Muscle of leg (tissue), 16 donors: Measurements from ENCODE around the gene ADH1B. TPM values are rescaled to one million over a fixed set of nuclear protein-coding genes. Genes with fewer than 3 reads are reported as not detected.
"Not testable (repeated sequence)": the region's sequence is repeated elsewhere in the genome, so short reads cannot be mapped to it uniquely, and the experiment has no call there.

Experiments used
- DNase-seq: peaks from one replicate; pipeline ENCODE4 v3.0.0; 2013
- H3K27ac ChIP-seq: one replicate; pipeline ENCODE4 v1.5.1; 2013; ENCODE audit warnings: mild to moderate bottlenecking, low read length, control low read depth
- H3K27me3 ChIP-seq: one replicate; pipeline ENCODE4 v1.6.1; 2013; ENCODE audit warnings: low read length; ENCODE audit not compliant: control insufficient read depth, insufficient read depth
- H3K36me3 ChIP-seq: one replicate; pipeline ENCODE4 v1.6.1; 2013; ENCODE audit warnings: low read length; ENCODE audit not compliant: control insufficient read depth, insufficient read depth
- H3K4me1 ChIP-seq: one replicate; pipeline ENCODE4 v1.6.1; 2013; ENCODE audit warnings: low read length; ENCODE audit not compliant: control insufficient read depth, insufficient read depth
- H3K4me3 ChIP-seq: one replicate; pipeline ENCODE4 v1.5.1; 2013; ENCODE audit warnings: low read length, control low read depth
- H3K9me3 ChIP-seq: replicated peaks from 2 replicates; pipeline ENCODE4 v1.6.1; 2013; ENCODE audit warnings: low read depth, low read length; ENCODE audit not compliant: control insufficient read depth
- WGBS: methylation state at CpG from one replicate; pipeline ENCODE4 v1.1.5; 2013; ENCODE audit warnings: missing lambda C conversion rate; ENCODE audit not compliant: insufficient coverage; 5-methylcytosine and 5-hydroxymethylcytosine counted together
- long read RNA-seq, 11 donors: transcript quantifications; one replicate each; lab custom pipeline, GENCODE V29; 2026
- polyA plus RNA-seq, 8 donors: library from polyadenylated mRNA; unstranded; fragments of 120-200 nt; gene quantifications; one replicate each; pipeline versions ENCODE4 v1.2.1 to v1.2.3, GENCODE V29; 2013; ENCODE audit warnings: inconsistent platforms in 1 of 8, low replicate concordance in 1 of 8; ENCODE audit not compliant: insufficient read length in 8 of 8, insufficient read depth in 1 of 8
- total RNA-seq: library from RNA; stranded (reverse); fragments of 120-200 nt; gene quantifications from one replicate; pipeline ENCODE4 v1.2.4, GENCODE V29; 2013

ADH1B gene
- 6.3 TPM for total RNA-seq
- 10 to 100 TPM in 2 of 8 donors, 1 to 10 TPM in 6; 3.6 to 32.4 (median 5.3) TPM for polyA plus RNA-seq
- long read RNA-seq, donor 1, full-length matches to known transcripts = 2 of 2 reads
- long read RNA-seq, donor 1, partial matches to known transcripts = 0 of 2 reads
- long read RNA-seq, donor 1, other reads (novel, unspliced or antisense) = 0 of 2 reads
- long read RNA-seq, donor 2, full-length matches to known transcripts = 1 of 1 reads
- long read RNA-seq, donor 2, partial matches to known transcripts = 0 of 1 reads
- long read RNA-seq, donor 2, other reads (novel, unspliced or antisense) = 0 of 1 reads
- long read RNA-seq, donor 3, full-length matches to known transcripts = 4 of 4 reads
- long read RNA-seq, donor 3, partial matches to known transcripts = 0 of 4 reads
- long read RNA-seq, donor 3, other reads (novel, unspliced or antisense) = 0 of 4 reads
- long read RNA-seq, donor 4, full-length matches to known transcripts = 4 of 4 reads
- long read RNA-seq, donor 4, partial matches to known transcripts = 0 of 4 reads
- long read RNA-seq, donor 4, other reads (novel, unspliced or antisense) = 0 of 4 reads
- long read RNA-seq, donor 5 = 0 reads
- long read RNA-seq, donor 6, full-length matches to known transcripts = 2 of 2 reads
- long read RNA-seq, donor 6, partial matches to known transcripts = 0 of 2 reads
- long read RNA-seq, donor 6, other reads (novel, unspliced or antisense) = 0 of 2 reads
- long read RNA-seq, donor 7 = 0 reads
- long read RNA-seq, donor 8, full-length matches to known transcripts = 6 of 6 reads
- long read RNA-seq, donor 8, partial matches to known transcripts = 0 of 6 reads
- long read RNA-seq, donor 8, other reads (novel, unspliced or antisense) = 0 of 6 reads
- long read RNA-seq, donor 9 = 0 reads
- long read RNA-seq, donor 10, full-length matches to known transcripts = 8 of 14 reads
- long read RNA-seq, donor 10, partial matches to known transcripts = 6 of 14 reads
- long read RNA-seq, donor 10, other reads (novel, unspliced or antisense) = 0 of 14 reads
- long read RNA-seq, donor 11, partial matches to known transcripts = 0 of 1 reads
- long read RNA-seq, donor 11, other reads (novel, unspliced or antisense) = 0 of 1 reads

GRCh38 chr4:99321241-99322191, at the start of gene ADH1B:
Gene ADH1B (minus strand): TSS chr4:99321401. CDS start chr4:99321331, 70 bp downstream.
- Histone ChIP-seq H3K4me1 (peaks cover 4% of the 10 kb centered on the region), H3K27ac (no peak within 1 kb of the TSS), H3K36me3 (no peaks in the 10 kb centered on the region), H3K4me3 (no peak within 1 kb of the TSS), H3K9me3 (peaks cover 2% of the 10 kb centered on the region), H3K27me3 (no peaks in the 10 kb centered on the region)
- DNase-seq = peak; percentile 12
- WGBS = 29% methylated on average over 1 of the region's 8 CpGs

GRCh38 chr4:99367817-99368216, 46.6 kb upstream of the ADH1B start:
- not testable (repeated sequence) for H3K4me3 ChIP-seq, H3K4me1 ChIP-seq, H3K36me3 ChIP-seq, H3K27me3 ChIP-seq, DNase-seq, H3K9me3 ChIP-seq, H3K27ac ChIP-seq
- WGBS = no CpG with 5 or more reads among the region's 2 CpGs

- WGBS = no CpG with 5 or more reads among the region's 1 CpG
- Histone ChIP-seq H3K27ac (no peak overlapping the region), H3K27me3 (no peaks in the 10 kb centered on the region), H3K9me3 (peaks cover under 1% of the 10 kb centered on the region), H3K4me1 (no peaks in the 10 kb centered on the region), H3K4me3 (no peak overlapping the region), H3K36me3 (no peaks in the 10 kb centered on the region)
- DNase-seq = no peak
These were observed 45.3 kb upstream of the ADH1B start for GRCh38 chr4:99366491-99366890.

DNA sequence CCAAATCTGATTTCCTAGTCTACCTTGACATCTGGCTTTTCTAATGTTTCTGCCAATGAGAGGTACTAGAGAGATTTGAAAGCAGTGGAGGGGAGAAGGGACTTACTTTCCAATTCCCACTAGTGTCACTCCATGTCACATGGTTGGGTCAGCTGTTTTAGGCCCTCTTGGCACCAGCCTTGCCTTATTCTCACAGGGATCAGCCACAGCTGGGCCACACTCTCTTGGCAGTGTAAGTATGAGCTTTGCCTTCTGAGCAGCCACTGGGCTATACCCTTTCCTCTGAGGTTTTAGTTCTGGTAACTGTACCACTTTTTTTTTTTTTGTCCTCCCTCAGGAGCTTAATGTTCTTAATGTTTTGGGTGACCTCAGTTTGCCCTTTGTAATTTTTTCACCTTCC, 41.6 kb upstream of the ADH1B start:
- DNase-seq = peak; percentile 33
- no peaks in the 10 kb centered on the region for H3K27me3 ChIP-seq
- H3K4me1 ChIP-seq = no peaks in the 10 kb centered on the region
- no peaks in the 10 kb centered on the region for H3K36me3 ChIP-seq
- no peaks in the 10 kb centered on the region for H3K9me3 ChIP-seq
- no peak overlapping the region for H3K4me3 ChIP-seq
- H3K27ac ChIP-seq = no peak overlapping the region

DNA sequence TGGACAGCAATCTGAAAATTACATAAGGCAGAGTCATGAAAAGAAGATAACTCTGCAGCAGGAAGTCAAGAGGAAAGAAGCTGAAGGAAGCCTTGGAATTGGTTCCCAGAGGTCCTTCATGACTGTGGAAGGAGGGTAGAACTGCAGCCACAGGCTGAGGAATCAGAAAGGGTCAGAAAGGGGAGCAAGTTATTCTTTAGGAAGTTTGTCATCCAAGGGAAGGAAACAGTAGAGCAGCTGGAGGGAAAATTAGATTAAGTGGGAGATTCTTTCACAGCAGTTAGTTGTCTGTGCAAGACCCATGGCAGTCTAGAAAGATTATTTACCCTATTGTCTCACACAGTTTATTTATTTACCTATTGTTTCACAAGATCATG, 40.7 kb upstream of the ADH1B start:
- peak; percentile 46 for DNase-seq
- no peaks in the 10 kb centered on the region for H3K36me3 ChIP-seq
- no peaks in the 10 kb centered on the region for H3K9me3 ChIP-seq
- no peaks in the 10 kb centered on the region for H3K27me3 ChIP-seq
- no peak overlapping the region for H3K4me3 ChIP-seq
- H3K27ac ChIP-seq = peak overlapping the region; percentile 23
- H3K4me1 ChIP-seq = no peaks in the 10 kb centered on the region

- H3K36me3 ChIP-seq = no peaks in the 10 kb centered on the region
- DNase-seq = no peak
These were observed 40.2 kb upstream of the ADH1B start for GRCh38 chr4:99361268-99361898.

GRCh38 chr4:99359480-99360204, 38.4 kb upstream of the ADH1B start:
- H3K27ac ChIP-seq = no peak overlapping the region
- 94% methylated on average over 26 of the region's 27 CpGs for WGBS
- DNase-seq = no peak
- H3K4me3 ChIP-seq = no peak overlapping the region
- H3K27me3 ChIP-seq = no peaks in the 10 kb centered on the region
- no peaks in the 10 kb centered on the region for H3K4me1 ChIP-seq
- H3K36me3 ChIP-seq = no peaks in the 10 kb centered on the region
- H3K9me3 ChIP-seq = no peaks in the 10 kb centered on the region

More at GRCh38 chr4:99361268-99361898, 40.2 kb upstream of the ADH1B start:
- Histone ChIP-seq H3K9me3 (no peaks in the 10 kb centered on the region), H3K4me1 (no peaks in the 10 kb centered on the region), H3K4me3 (no peak overlapping the region), H3K27ac (no peak overlapping the region), H3K27me3 (no peaks in the 10 kb centered on the region)

DNA sequence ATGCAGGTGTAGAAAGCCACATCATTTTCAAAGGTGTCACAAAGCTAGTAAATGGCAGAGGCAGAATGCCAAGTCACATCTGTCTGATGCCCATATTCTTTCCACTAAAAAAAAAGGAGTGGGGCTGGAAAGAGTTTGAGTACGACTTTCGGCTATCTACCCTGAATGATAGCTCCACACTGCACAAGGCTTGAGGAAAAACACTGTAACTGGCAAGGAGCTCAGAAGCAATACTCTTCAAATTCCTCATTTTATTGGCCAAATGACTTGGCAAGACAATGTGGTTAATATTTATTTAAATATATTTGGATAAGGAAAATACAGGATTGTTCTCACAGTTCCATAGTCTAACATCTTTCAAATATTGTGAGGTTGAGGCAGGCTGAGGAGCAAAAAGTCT, 36.7 kb upstream of the ADH1B start:
- no peak overlapping the region for H3K27ac ChIP-seq

DNA sequence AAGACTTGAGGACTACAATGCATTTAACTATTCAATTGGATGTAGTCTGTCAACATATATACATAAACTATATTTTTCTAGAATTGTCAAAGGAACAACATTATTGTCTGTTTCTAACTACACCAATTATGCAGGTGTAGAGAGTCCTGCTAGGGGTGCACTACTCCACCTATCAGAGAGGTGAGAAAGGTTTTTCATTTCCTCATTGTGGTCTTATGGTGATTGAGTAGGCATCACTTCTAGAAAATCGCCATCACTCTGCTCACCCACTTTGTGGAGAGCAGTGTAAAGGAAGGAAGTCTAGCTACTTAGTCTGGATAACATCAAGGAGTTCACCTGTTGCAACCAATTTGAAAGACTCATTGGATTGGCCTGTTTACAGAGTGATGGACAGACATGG, 35.8 kb upstream of the ADH1B start:
- peaks cover 2% of the 10 kb centered on the region for H3K4me1 ChIP-seq
- no peaks in the 10 kb centered on the region for H3K27me3 ChIP-seq
- no peak for DNase-seq
- H3K4me3 ChIP-seq = no peak overlapping the region
- H3K9me3 ChIP-seq = no peaks in the 10 kb centered on the region
- no peaks in the 10 kb centered on the region for H3K36me3 ChIP-seq
- WGBS = no CpG with 5 or more reads among the region's 1 CpG
- no peak overlapping the region for H3K27ac ChIP-seq

More for the DNA sequence above, 36.7 kb upstream of the ADH1B start:
- Histone ChIP-seq H3K9me3 (no peaks in the 10 kb centered on the region), H3K27me3 (no peaks in the 10 kb centered on the region), H3K36me3 (no peaks in the 10 kb centered on the region), H3K4me3 (no peak overlapping the region), H3K4me1 (peaks cover 2% of the 10 kb centered on the region)
- peak; percentile 56 for DNase-seq
- no CpG with 5 or more reads among the region's 2 CpGs for WGBS
